HepG2 (cell line): Measurements from ENCODE around the gene EXOC3. TPM values are rescaled to one million over a fixed set of nuclear protein-coding genes. Genes with fewer than 3 reads are reported as not detected.

ENCODE experiments used
- ATAC-seq: fragments of 200-7000 bp; cut with Tn5 transposase; 3 replicates; pipeline ENCODE4 v1.9.1; 2020; ENCODE audit warnings: mild to moderate bottlenecking, moderate library complexity
- BruUV-seq: library from RNA; stranded (reverse); fragments of 400-500 nt; replicated peaks from 2 replicates; lab custom pipeline; 2021; lab: Mats Ljungman, UMichigan
- CTCF ChIA-PET: fragments of 300-600 bp; formaldehyde crosslinking; extraction: SDS; loops from one replicate; lab custom pipeline; 2021; ENCODE audit warnings: low total read pairs, inconsistent platforms, low intra/inter-chr PET ratio; lab: Yijun Ruan, JAX
- POLR2A ChIA-PET: fragments of 350-600 bp; sonication (Branson Sonifier 250); formaldehyde crosslinking; loops from one replicate; lab custom pipeline; 2020; ENCODE audit warnings: antibody characterized with exemption, inconsistent platforms; lab: Yijun Ruan, JAX
- DNase-seq: peaks from one replicate; pipeline ENCODE4 v3.0.0-alpha.2; 2015; ENCODE audit warnings: low spot score
- FAIRE-seq: peaks from 3 replicates; lab custom pipeline; 2011; peaks lifted over from hg19 to GRCh38; lab: Jason Lieb, UNC
- H2AFZ ChIP-seq: one replicate; pipeline ENCODE4 v1.6.1; 2011; ENCODE audit warnings: low read length, inconsistent platforms
- H3K27ac ChIP-seq: fragments of 300-600 bp; 3 replicates; pipeline ENCODE4 v1.8.0; 2011; ENCODE audit warnings: mixed run types, mild to moderate bottlenecking, mixed read lengths, low read length, inconsistent platforms; ENCODE audit not compliant: insufficient read depth; ENCODE audit errors: extremely low read length
- H3K27me3 ChIP-seq, 2 experiments: fragments of 200-600 bp in 1 of 2; 2 replicates in 1 of 2; 3 replicates in 1 of 2; pipeline versions ENCODE4 v1.6.0 to v1.8.0; 2011; ENCODE audit warnings: low read length in 2 of 2, mild to moderate bottlenecking in 2 of 2, moderate library complexity in 2 of 2, inconsistent platforms in 1 of 2; ENCODE audit not compliant: insufficient read depth in 2 of 2, control insufficient read depth in 1 of 2
- H3K36me3 ChIP-seq, 2 experiments: fragments of 200-600 bp in 1 of 2; replicated peaks in 1 of 2; 2 replicates in 1 of 2; 3 replicates in 1 of 2; pipeline versions ENCODE4 v1.5.1 to v1.8.0; 2011; ENCODE audit warnings: low read length in 2 of 2, inconsistent platforms in 1 of 2; ENCODE audit not compliant: insufficient read depth in 2 of 2, control insufficient read depth in 1 of 2
- H3K4me1 ChIP-seq: 2 replicates; pipeline ENCODE4 v1.5.1; 2012; ENCODE audit warnings: low read length, inconsistent platforms; ENCODE audit not compliant: insufficient read depth
- H3K4me2 ChIP-seq: 2 replicates; pipeline ENCODE4 v1.6.0; 2011; ENCODE audit warnings: low read depth, low read length, inconsistent platforms
- H3K4me3 ChIP-seq, 3 experiments: fragments of 200-600 bp in 1 of 3; sonication (generic), shearing (Covaris generic) in 1 of 3; replicated peaks in 1 of 3; 2 replicates each; pipeline ENCODE4 v1.5.1; 2011 to 2016; ENCODE audit warnings: low read length in 3 of 3, inconsistent platforms in 2 of 3, low read depth in 2 of 3, mild to moderate bottlenecking in 2 of 3, control low read depth in 1 of 3, mixed read lengths in 1 of 3; ENCODE audit not compliant: insufficient read depth in 1 of 3
- H3K79me2 ChIP-seq: one replicate; pipeline ENCODE4 v1.6.1; 2011; ENCODE audit warnings: low read length, inconsistent platforms; ENCODE audit not compliant: insufficient read depth
- H3K9ac ChIP-seq: 2 replicates; pipeline ENCODE4 v1.6.0; 2011; ENCODE audit warnings: mild to moderate bottlenecking, low read depth, low read length, inconsistent platforms; ENCODE audit not compliant: insufficient read depth
- H3K9me3 ChIP-seq: 2 replicates; pipeline ENCODE4 v1.5.1; 2012; ENCODE audit warnings: mild to moderate bottlenecking, low read length
- H4K20me1 ChIP-seq: 2 replicates; pipeline ENCODE4 v1.6.0; 2011; ENCODE audit warnings: inconsistent platforms, mild to moderate bottlenecking, low read length, moderate library complexity; ENCODE audit not compliant: insufficient read depth
- GABPB1 ChIP-seq: IDR thresholded peaks from 2 replicates; pipeline ENCODE4 v1.6.1; 2016; ENCODE audit warnings: mild to moderate bottlenecking, missing genetic modification reagents, moderate library complexity, missing compliant biosample characterization
- KDM1A ChIP-seq: IDR thresholded peaks from 2 replicates; pipeline ENCODE4 v1.6.1; 2016; ENCODE audit warnings: missing compliant biosample characterization
- THAP7 ChIP-seq: sonication (generic); formaldehyde crosslinking; IDR thresholded peaks from 2 replicates; pipeline ENCODE4 v1.8.1; 2023; ENCODE audit warnings: mild to moderate bottlenecking, missing genetic modification reagents
- XRCC5 ChIP-seq: fragments of 200-400 bp; formaldehyde crosslinking; optimal IDR thresholded peaks from 2 replicates; pipeline ENCODE3; 2017; ENCODE audit warnings: mild to moderate bottlenecking, low read length
- ZNF687 ChIP-seq: sonication (generic); formaldehyde crosslinking; IDR thresholded peaks from 2 replicates; pipeline ENCODE4 v1.5.1; 2020; ENCODE audit warnings: mild to moderate bottlenecking, missing genetic modification reagents, moderate library complexity
- WGBS: methylation state at CpG from one replicate; pipeline ENCODE4 v1.1.6; 2017; ENCODE audit warnings: low lambda C conversion rate; 5-methylcytosine and 5-hydroxymethylcytosine counted together
- in situ Hi-C: cut with HindIII; loops from 2 replicates; pipeline ENCODE4 v1.10.0; 2017; ENCODE audit warnings: low pct_unique_long_range_greater_than_20kb; ENCODE audit not compliant: extremely low pct_ligation_motif_present
- intact Hi-C: fragments of 100-400 bp; cut with micrococcal nuclease; formaldehyde crosslinking; loops from one replicate; pipeline ENCODE4 v1.10.0; 2022; ENCODE audit not compliant: unreplicated experiment
- polyA plus RNA-seq, 8 experiments: library from polyadenylated mRNA; depleted of rRNA in 3 of 8; stranded (reverse) in 7 of 8; unstranded in 1 of 8; fragments of >200 nt; fragmentation: Illumina TruSeq in 4 of 8; extraction: Trizol in 4 of 8; gene quantifications; 2 replicates each; pipeline versions ENCODE4 v1.2.1 to v1.2.3, GENCODE V29; 2011 to 2016; ENCODE audit warnings: low read depth in 4 of 8, missing spikeins in 1 of 8, mixed read lengths in 1 of 8; ENCODE audit not compliant: insufficient read depth in 1 of 8
- total RNA-seq, 5 experiments: library from RNA; depleted of rRNA; stranded (reverse); fragments of >200 nt; fragmentation: Illumina TruSeq; extraction: Trizol; gene quantifications; 2 replicates each; pipeline ENCODE4 v1.2.3, GENCODE V29; 2016; ENCODE audit warnings: low read depth in 1 of 5
- TF ChIP-seq, protein P1 (sequence below): sonication (generic); formaldehyde crosslinking; IDR thresholded peaks from 2 replicates; pipeline ENCODE4 v1.5.0; 2020; ENCODE audit warnings: mild to moderate bottlenecking, missing genetic modification reagents, borderline replicate concordance

The EXOC3 gene
- total and polyA plus RNA-seq, 2 of the 13 experiments (the other 11 are each of a cell fraction or from before 2014, with no cell fraction given) = 9.2 to 20.5 TPM

DNA sequence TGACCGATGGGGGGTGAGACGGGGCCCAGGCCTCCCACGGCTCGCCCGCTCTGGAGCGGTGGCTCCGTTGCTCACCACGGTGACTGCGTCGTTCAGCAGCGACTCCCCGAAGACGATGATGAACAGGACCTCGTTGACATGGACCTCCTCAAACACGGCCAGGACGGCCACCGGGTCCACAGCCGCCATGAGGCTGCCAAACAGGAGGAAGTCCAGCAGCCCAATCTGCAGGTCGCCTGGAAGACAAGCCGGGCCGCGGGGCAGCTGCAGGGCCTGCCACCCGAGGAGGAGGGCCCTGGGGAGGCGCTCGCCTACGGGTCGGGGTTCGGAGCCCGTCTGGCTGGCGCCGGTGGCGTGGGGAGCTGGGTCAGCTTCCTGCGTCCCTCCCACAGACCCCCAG lies 45.3 kb downstream of the EXOC3 start:
- no peak overlapping the region for H3K4me2 ChIP-seq
- H2AFZ ChIP-seq = no peak overlapping the region
- in situ Hi-C loops (no loop called here), intact Hi-C loops (no loop called here)
- CTCF ChIA-PET = no interaction called here
- peaks cover 7 to 75% of the 10 kb centered on the region in 2 experiments for H3K27me3 ChIP-seq
- H3K4me3 ChIP-seq = no peak overlapping the region
- DNase-seq = no peak
- H3K79me2 ChIP-seq = no peaks in the 10 kb centered on the region
- no peaks in the 10 kb centered on the region for H3K9me3 ChIP-seq
- peaks cover 11% of the 10 kb centered on the region for H3K4me1 ChIP-seq
- H3K36me3 ChIP-seq = no peaks in the 10 kb centered on the region
- peak; percentile 11; the same call in 1 of the 2 replicates for TF ChIP-seq GABPB1
- TF ChIP-seq THAP7 (CRISPR knock-in tag) = no peak
- FAIRE-seq = no peak
- no peak overlapping the region for H3K27ac ChIP-seq
- no peaks in the 10 kb centered on the region for H4K20me1 ChIP-seq
- BruUV-seq = no TSS peak
- POLR2A ChIA-PET = no interaction called here
- WGBS = 64% methylated on average over 9 of the region's 33 CpGs
- no peak for ATAC-seq
- H3K9ac ChIP-seq = no peak overlapping the region

- CTCF ChIA-PET = no interaction called here
- POLR2A ChIA-PET = no interaction called here
- Histone ChIP-seq H4K20me1 (no peaks in the 10 kb centered on the region), H3K79me2 (no peaks in the 10 kb centered on the region), H3K27me3 (peaks cover 12 to 76% of the 10 kb centered on the region in 2 experiments), H3K36me3 (no peaks in the 10 kb centered on the region), H3K4me1 (peaks cover 11% of the 10 kb centered on the region), H2AFZ (no peak overlapping the region), H3K27ac (no peak overlapping the region), H3K9me3 (no peaks in the 10 kb centered on the region), H3K4me3 (peak overlapping the region in 2 of 3 experiments; percentile 27 to 64; a peak in 3 of 6 replicates), H3K9ac (peak overlapping the region; percentile 49; the same call in 1 of the 2 replicates), H3K4me2 (peak overlapping the region; percentile 53)
- intact Hi-C loops = no loop called here
- WGBS = 28% methylated on average over 12 of the region's 40 CpGs
- DNase-seq = no peak
- ATAC-seq = peak; percentile 78
- BruUV-seq = no TSS peak
- in situ Hi-C loops = no loop called here
- FAIRE-seq = no peak
- TF ChIP-seq KDM1A (CRISPR knock-in tag) (no peak), XRCC5 (no peak), ZNF687 (CRISPR knock-in tag) (peak; percentile 39)
- TF ChIP-seq, protein P1, sequence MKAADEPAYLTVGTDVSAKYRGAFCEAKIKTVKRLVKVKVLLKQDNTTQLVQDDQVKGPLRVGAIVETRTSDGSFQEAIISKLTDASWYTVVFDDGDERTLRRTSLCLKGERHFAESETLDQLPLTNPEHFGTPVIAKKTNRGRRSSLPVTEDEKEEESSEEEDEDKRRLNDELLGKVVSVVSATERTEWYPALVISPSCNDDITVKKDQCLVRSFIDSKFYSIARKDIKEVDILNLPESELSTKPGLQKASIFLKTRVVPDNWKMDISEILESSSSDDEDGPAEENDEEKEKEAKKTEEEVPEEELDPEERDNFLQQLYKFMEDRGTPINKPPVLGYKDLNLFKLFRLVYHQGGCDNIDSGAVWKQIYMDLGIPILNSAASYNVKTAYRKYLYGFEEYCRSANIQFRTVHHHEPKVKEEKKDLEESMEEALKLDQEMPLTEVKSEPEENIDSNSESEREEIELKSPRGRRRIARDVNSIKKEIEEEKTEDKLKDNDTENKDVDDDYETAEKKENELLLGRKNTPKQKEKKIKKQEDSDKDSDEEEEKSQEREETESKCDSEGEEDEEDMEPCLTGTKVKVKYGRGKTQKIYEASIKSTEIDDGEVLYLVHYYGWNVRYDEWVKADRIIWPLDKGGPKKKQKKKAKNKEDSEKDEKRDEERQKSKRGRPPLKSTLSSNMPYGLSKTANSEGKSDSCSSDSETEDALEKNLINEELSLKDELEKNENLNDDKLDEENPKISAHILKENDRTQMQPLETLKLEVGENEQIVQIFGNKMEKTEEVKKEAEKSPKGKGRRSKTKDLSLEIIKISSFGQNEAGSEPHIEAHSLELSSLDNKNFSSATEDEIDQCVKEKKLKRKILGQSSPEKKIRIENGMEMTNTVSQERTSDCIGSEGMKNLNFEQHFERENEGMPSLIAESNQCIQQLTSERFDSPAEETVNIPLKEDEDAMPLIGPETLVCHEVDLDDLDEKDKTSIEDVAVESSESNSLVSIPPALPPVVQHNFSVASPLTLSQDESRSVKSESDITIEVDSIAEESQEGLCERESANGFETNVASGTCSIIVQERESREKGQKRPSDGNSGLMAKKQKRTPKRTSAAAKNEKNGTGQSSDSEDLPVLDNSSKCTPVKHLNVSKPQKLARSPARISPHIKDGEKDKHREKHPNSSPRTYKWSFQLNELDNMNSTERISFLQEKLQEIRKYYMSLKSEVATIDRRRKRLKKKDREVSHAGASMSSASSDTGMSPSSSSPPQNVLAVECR (CRISPR knock-in tag) = 0 out of 2 replicates have a peak, but pooled peaks have one; percentile 17
Observed at GRCh38 chr5:488744-489688, 46.0 kb downstream of the EXOC3 start.
